SK-N-MC (cell line): ENCODE data around the gene CFDP1.
"Not testable (repeated sequence)": the region's sequence is repeated elsewhere in the genome, so short reads cannot be mapped to it uniquely, and the experiment has no call there.

Source experiments
- DNase-seq: peaks from one replicate; pipeline ENCODE4 v3.0.0-alpha.2; 2011; ENCODE audit warnings: low read depth, low spot score
- H3K27ac ChIP-seq: fragments of 200-600 bp; sonication (generic); 2 replicates; pipeline ENCODE4 v1.5.1; 2016; ENCODE audit warnings: mixed run types
- H3K36me3 ChIP-seq: fragments of 200-600 bp; sonication (generic); 2 replicates; pipeline ENCODE4 v1.6.1; 2017; ENCODE audit warnings: antibody characterized with exemption, low read length, mixed read lengths; ENCODE audit not compliant: insufficient read depth
- H3K4me3 ChIP-seq: fragments of 200-600 bp; sonication (generic); 2 replicates; pipeline ENCODE4 v1.5.1; 2016
- H3K9ac ChIP-seq: fragments of 200-600 bp; sonication (generic); 2 replicates; pipeline ENCODE4 v1.8.0; 2017; ENCODE audit warnings: mixed run types, mixed read lengths; ENCODE audit not compliant: insufficient read length
- H3K9me3 ChIP-seq: fragments of 200-600 bp; sonication (generic); 2 replicates; pipeline ENCODE4 v1.6.1; 2017; ENCODE audit warnings: low read depth, mild to moderate bottlenecking, antibody characterized with exemption, low read length, moderate library complexity, mixed read lengths
- EZH2 ChIP-seq: fragments of 200-600 bp; sonication (generic); IDR thresholded peaks from one replicate; pipeline ENCODE4 v1.6.1; 2017; ENCODE audit warnings: antibody characterized with exemption
- FOXP2 ChIP-seq: optimal IDR thresholded peaks from 2 replicates; pipeline ENCODE3; 2011; ENCODE audit warnings: mild to moderate bottlenecking, moderate library complexity; ENCODE audit not compliant: insufficient read depth; ENCODE audit errors: extremely low read length, control extremely low read depth
- POLR2AphosphoS5 ChIP-seq: IDR thresholded peaks from 2 replicates; pipeline ENCODE4 v1.6.1; 2012; ENCODE audit warnings: mild to moderate bottlenecking, low read depth, low read length, borderline replicate concordance

Gene CFDP1

DNA sequence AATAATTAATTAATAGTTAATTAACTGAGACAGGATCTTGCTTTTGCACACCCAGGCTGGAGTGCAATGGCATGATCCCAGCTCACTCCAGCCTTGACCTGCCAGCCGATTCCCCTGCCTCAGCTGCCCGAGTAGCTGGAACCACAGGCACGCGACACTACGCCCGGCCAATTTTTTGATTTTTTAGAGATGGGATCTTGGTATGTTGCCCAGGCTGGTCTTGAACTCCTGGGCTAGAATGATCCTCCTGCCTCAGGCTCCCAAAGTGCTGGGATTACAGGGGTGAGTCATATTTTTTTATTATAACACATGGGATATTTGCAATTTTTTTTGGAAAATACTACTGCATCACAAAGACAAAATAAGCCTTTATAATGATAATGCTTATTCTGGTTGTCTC lies 151.5 kb downstream of the CFDP1 start:
- no peak overlapping the region for H3K27ac ChIP-seq
- no peak for DNase-seq
- no peak overlapping the region for H3K4me3 ChIP-seq
- H3K9ac ChIP-seq: no peak overlapping the region
- TF ChIP-seq FOXP2 (no peak), POLR2AphosphoS5 (no peak), EZH2 (no peak)
- H3K9me3 ChIP-seq: no peaks in the 10 kb centered on the region
- H3K36me3 ChIP-seq: no peaks in the 10 kb centered on the region

DNA sequence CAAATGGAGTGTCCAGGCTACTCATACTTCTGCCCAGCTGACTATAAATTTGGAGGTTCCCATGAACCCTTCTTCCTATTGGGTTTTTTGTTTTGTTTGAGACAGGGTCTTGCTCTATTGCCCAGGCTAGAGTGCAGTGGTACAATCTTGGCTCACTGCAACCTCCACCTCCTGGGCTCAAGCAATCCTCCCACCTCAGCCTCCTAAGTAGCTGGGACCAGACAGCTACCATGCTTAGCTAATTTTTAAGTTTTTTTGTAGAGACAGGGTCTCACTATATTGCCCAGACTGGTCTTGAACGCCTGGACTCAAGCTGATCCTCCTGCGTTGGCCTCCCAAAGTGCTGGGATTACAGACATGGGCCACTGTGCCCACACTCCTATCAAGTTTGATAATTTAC lies 152.3 kb downstream of the CFDP1 start:
- DNase-seq, H3K9me3 ChIP-seq, H3K27ac ChIP-seq, H3K36me3 ChIP-seq, H3K4me3 ChIP-seq, H3K9ac ChIP-seq: not testable (repeated sequence)

- H3K4me3 ChIP-seq: no peak overlapping the region
- DNase-seq: no peak
- H3K9me3 ChIP-seq: no peaks in the 10 kb centered on the region
- H3K9ac ChIP-seq: no peak overlapping the region
- no peak for TF ChIP-seq POLR2AphosphoS5
- TF ChIP-seq FOXP2: no peak
- no peak for TF ChIP-seq EZH2
- H3K27ac ChIP-seq: no peak overlapping the region
- no peaks in the 10 kb centered on the region for H3K36me3 ChIP-seq
Measured at GRCh38 chr16:75280331-75280804, 152.9 kb downstream of the CFDP1 start.

- Histone ChIP-seq H3K9me3 (no peaks in the 10 kb centered on the region), H3K9ac (no peak overlapping the region), H3K36me3 (no peaks in the 10 kb centered on the region), H3K4me3 (no peak overlapping the region), H3K27ac (no peak overlapping the region)
- DNase-seq: no peak
- TF ChIP-seq EZH2 (no peak), FOXP2 (no peak), POLR2AphosphoS5 (no peak)
Measured at GRCh38 chr16:75279305-75279704, 154.0 kb downstream of the CFDP1 start.

DNA sequence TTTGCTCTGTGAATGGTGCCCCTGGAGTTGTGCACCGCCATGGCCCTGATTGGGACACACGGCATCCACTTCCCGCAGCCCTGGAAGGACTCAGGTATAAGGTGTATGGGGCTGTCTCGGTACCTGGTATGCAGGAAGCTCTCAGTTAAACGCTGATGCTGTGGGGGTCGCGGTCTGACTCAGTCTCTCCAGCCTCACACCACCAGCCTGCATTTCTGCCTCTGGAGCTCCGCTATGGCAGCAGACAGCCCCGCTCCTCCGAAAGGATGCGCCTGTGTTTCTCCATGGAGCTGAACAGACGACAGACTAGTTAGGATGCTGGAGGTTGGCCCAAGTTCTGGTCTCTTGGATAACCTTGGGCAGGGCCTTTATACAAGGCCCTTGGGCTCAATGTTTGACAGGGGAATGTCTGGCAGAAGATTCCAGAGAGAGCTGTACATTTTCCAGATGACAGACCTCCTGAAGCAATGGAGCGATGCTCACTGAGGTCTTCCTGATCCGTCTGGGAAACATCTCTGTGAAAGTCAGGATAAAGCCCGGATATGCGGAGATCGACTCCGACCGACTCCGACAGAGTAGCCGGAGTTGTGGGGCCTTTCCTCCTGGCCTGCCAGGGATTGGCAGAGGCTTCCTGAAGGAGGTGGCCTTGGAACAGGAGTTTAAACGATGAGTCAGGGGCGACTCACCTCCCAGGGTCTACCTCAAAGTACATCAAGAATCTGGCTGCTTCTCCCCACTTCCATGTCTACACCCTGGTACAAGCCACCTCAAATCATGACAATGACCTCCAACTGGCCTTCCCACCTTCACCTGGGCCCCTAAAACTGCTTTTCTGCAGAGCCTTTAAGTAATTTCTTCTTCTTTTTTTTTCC lies 160.0 kb downstream of the CFDP1 start:
- Histone ChIP-seq H3K4me3 (no peak overlapping the region), H3K36me3 (no peaks in the 10 kb centered on the region), H3K9me3 (no peaks in the 10 kb centered on the region), H3K9ac (no peak overlapping the region), H3K27ac (no peak overlapping the region)
- no peak for DNase-seq
- no peak for TF ChIP-seq POLR2AphosphoS5
- no peak for TF ChIP-seq EZH2

DNA sequence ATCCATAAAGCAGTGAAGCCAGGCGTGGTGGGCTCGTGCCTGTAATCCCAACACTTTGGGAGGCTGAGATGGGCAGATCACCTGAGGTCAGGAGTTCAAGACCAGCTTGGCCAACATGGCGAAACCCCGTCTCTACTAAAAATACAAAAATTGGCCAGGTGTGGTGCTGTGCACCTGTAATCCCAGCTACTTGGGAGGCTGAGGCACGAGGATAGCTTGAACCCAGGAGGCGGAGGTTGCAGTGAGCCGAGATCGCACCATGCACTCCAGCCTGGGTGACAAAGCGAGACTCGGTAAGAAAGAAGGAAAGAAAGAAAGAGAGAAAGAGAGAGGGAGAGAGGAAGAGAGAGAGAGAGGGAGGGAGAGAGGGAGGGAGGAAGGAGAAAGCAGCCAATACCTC lies 160.7 kb downstream of the CFDP1 start:
- DNase-seq, H3K36me3 ChIP-seq, H3K9me3 ChIP-seq, H3K4me3 ChIP-seq, H3K9ac ChIP-seq, H3K27ac ChIP-seq: not testable (repeated sequence)

DNA sequence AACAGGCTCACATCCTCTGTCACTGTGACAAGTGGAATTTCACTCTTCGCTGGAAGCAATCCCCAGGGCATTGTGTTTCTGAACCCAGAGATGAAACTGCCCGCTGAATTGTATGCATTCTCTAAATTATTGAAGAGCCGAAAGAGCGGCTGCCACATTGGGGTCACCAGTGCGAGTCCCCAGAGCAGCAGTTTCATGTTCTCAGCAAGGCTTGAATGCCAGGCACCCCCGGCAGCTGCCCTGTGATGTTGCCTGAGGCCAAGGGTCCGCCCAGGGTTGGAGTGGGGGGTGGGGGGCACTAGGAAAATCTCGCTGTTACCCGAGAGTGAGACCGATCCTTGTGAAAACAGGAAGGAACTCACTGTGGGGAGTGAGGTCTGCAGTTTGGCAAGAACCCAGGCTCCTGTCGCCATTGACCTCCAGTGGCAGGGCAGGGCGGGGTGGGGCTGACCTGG lies 161.2 kb downstream of the CFDP1 start:
- DNase-seq: no peak
- no peaks in the 10 kb centered on the region for H3K36me3 ChIP-seq
- H3K4me3 ChIP-seq: no peak overlapping the region
- no peaks in the 10 kb centered on the region for H3K9me3 ChIP-seq
- TF ChIP-seq EZH2 (no peak), POLR2AphosphoS5 (no peak), FOXP2 (no peak)
- H3K9ac ChIP-seq: no peak overlapping the region
- H3K27ac ChIP-seq: no peak overlapping the region

- Histone ChIP-seq H3K27ac (no peak overlapping the region), H3K4me3 (no peak overlapping the region), H3K36me3 (no peaks in the 10 kb centered on the region), H3K9me3 (no peaks in the 10 kb centered on the region), H3K9ac (no peak overlapping the region)
- no peak for TF ChIP-seq EZH2
- TF ChIP-seq FOXP2: no peak
- TF ChIP-seq POLR2AphosphoS5: no peak
- DNase-seq: no peak
Measured at GRCh38 chr16:75271441-75272096, 161.7 kb downstream of the CFDP1 start.

DNA sequence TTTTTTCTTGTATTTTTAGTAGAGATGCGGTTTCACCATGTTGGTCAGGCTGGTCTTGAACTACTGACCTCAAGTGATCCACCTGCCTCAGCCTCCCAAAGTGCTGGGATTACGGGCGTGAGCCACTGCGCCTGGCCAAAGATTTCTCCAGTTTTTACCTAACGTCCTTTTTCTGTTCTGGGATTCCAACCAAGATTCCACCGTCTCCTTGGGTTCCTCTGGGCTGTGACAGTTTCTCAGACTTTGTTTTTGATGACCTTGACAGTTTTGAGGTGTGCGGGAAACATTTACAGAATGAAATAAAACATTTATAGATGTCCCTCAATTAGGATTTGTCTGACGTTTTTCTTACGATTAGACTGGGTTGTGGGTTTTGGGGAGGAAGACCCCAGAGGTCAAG lies 163.9 kb downstream of the CFDP1 start:
- not testable (repeated sequence) for DNase-seq, H3K27ac ChIP-seq, H3K36me3 ChIP-seq, H3K9ac ChIP-seq, H3K9me3 ChIP-seq, H3K4me3 ChIP-seq
